Mucosa of descending colon (tissue), 3 donors: ENCODE data around the gene PRTFDC1. TPM values are rescaled to one million over a fixed set of nuclear protein-coding genes. Genes with fewer than 3 reads are reported as not detected.

ENCODE experiments used
- ATAC-seq: fragments of 200-7000 bp; cut with Tn5 transposase; one replicate; pipeline ENCODE4 v1.9.1; 2020; ENCODE audit warnings: mild to moderate bottlenecking, moderate library complexity
- DNase-seq, 3 donors: peaks; one replicate each; pipeline ENCODE4 v3.0.0-alpha.2; 2020
- H3K36me3 ChIP-seq: fragments of 200-600 bp; one replicate; pipeline ENCODE4 v1.8.0; 2021; ENCODE audit warnings: low read depth, mild to moderate bottlenecking
- H3K4me1 ChIP-seq: fragments of 200-600 bp; one replicate; pipeline ENCODE4 v1.8.0; 2021; ENCODE audit warnings: low read depth, mild to moderate bottlenecking
- H3K4me3 ChIP-seq: fragments of 200-600 bp; one replicate; pipeline ENCODE4 v1.8.0; 2021; ENCODE audit warnings: mild to moderate bottlenecking
- H3K9me3 ChIP-seq: fragments of 200-600 bp; one replicate; pipeline ENCODE4 v1.8.0; 2021; ENCODE audit warnings: mild to moderate bottlenecking
- CTCF ChIP-seq: fragments of 200-600 bp; IDR thresholded peaks from one replicate; pipeline ENCODE4 v1.8.0; 2022; ENCODE audit warnings: antibody characterized with exemption, mild to moderate bottlenecking
- intact Hi-C, 2 donors: fragments of 100-400 bp; cut with DNase I in 1 of 2; cut with micrococcal nuclease in 1 of 2; formaldehyde crosslinking; loops; one replicate each; pipeline versions ENCODE4 v1.11.0 to v1.11.1; 2022; cut with DNase I, micrococcal nuclease
- total RNA-seq, 3 donors: library from RNA; stranded (reverse); fragmentation: NEBNext Ultra II Directional in 2 of 3; extraction: Animal tissue kit (Norgen Biotek cat#: 25700) in 2 of 3; gene quantifications; one replicate each; pipeline versions ENCODE4 v1.2.1 to v1.2.4, GENCODE V29; 2021 to 2023
- donor health status: DM: no; HTN: no; CAD: no; lungs with moderate emphysema.
- donor health status: DM: no; HTN: no; CAD: no.
- donor health status: DM: no; HTN: yes; CAD: no.

PRTFDC1 gene
- total RNA-seq, 3 donors from 2014 or later = 6.1 to 11.9 (median 6.9) TPM

GRCh38 chr10:24900888-24901685, 51.3 kb downstream of the PRTFDC1 start:
- Histone ChIP-seq H3K4me1 (peaks cover 23% of the 10 kb centered on the region), H3K4me3 (no peak overlapping the region), H3K36me3 (no peaks in the 10 kb centered on the region), H3K9me3 (no peaks in the 10 kb centered on the region)
- TF ChIP-seq CTCF = no peak
- ATAC-seq (peak; percentile 10), DNase-seq (no peak)
- intact Hi-C loops = no loop called here

GRCh38 chr10:24899571-24899970, 52.8 kb downstream of the PRTFDC1 start:
- intact Hi-C loops = no loop called here

GRCh38 chr10:24898501-24898900, 53.9 kb downstream of the PRTFDC1 start:
- ATAC-seq (no peak), DNase-seq (no peak)
- intact Hi-C loops = no loop called here
- no peak for TF ChIP-seq CTCF
- Histone ChIP-seq H3K4me1 (peaks cover 23% of the 10 kb centered on the region), H3K36me3 (no peaks in the 10 kb centered on the region), H3K9me3 (no peaks in the 10 kb centered on the region), H3K4me3 (no peak overlapping the region)

More at GRCh38 chr10:24899571-24899970, 52.8 kb downstream of the PRTFDC1 start:
- H3K36me3 ChIP-seq = no peaks in the 10 kb centered on the region
- ATAC-seq (no peak), DNase-seq (no peak)
- H3K9me3 ChIP-seq = no peaks in the 10 kb centered on the region
- H3K4me1 ChIP-seq = peaks cover 23% of the 10 kb centered on the region
- no peak overlapping the region for H3K4me3 ChIP-seq
- TF ChIP-seq CTCF = no peak

GRCh38 chr10:24897326-24897926, 55.0 kb downstream of the PRTFDC1 start:
- Histone ChIP-seq H3K36me3 (no peaks in the 10 kb centered on the region), H3K9me3 (no peaks in the 10 kb centered on the region), H3K4me3 (no peak overlapping the region), H3K4me1 (peaks cover 17% of the 10 kb centered on the region)
- intact Hi-C loops = no loop called here
- TF ChIP-seq CTCF = no peak
- ATAC-seq (no peak), DNase-seq (no peak)

- TF ChIP-seq CTCF = no peak
- no peaks in the 10 kb centered on the region for H3K9me3 ChIP-seq
- ATAC-seq (peak; percentile 59), DNase-seq (peak in 1 of 3 donors; percentile 23)
- H3K4me3 ChIP-seq = no peak overlapping the region
- H3K36me3 ChIP-seq = no peaks in the 10 kb centered on the region
- peaks cover 8% of the 10 kb centered on the region for H3K4me1 ChIP-seq
- intact Hi-C loops = no loop called here
Observed at GRCh38 chr10:24894728-24895127, 57.7 kb downstream of the PRTFDC1 start.
